BE2C (cell line): ENCODE data around the gene USP34.

Source experiments
- DNase-seq: peaks from one replicate; pipeline ENCODE4 v3.0.0-alpha.2; 2020
- H3K27me3 ChIP-seq: fragments of 250-450 bp; sonication (Bioruptor Pico); 2 replicates; pipeline ENCODE4 v1.5.1; 2020; ENCODE audit warnings: mild to moderate bottlenecking
- H3K36me3 ChIP-seq: fragments of 250-450 bp; sonication (Bioruptor Pico); 2 replicates; pipeline ENCODE4 v1.5.1; 2020; ENCODE audit warnings: mild to moderate bottlenecking
- H3K4me1 ChIP-seq: fragments of 250-450 bp; sonication (Bioruptor Pico); 2 replicates; pipeline ENCODE4 v1.5.1; 2020
- H3K4me3 ChIP-seq: 2 replicates; pipeline ENCODE4 v1.5.1; 2011; ENCODE audit warnings: low read depth, low read length
- H3K9me3 ChIP-seq: fragments of 250-450 bp; sonication (Bioruptor Pico); 2 replicates; pipeline ENCODE4 v1.5.1; 2020
- CTCF ChIP-seq: IDR thresholded peaks from 2 replicates; pipeline ENCODE4 v1.5.1; 2012; ENCODE audit warnings: mild to moderate bottlenecking, low read depth, low read length

Gene USP34

GRCh38 chr2:61334466-61334865, 136.4 kb downstream of the USP34 start:
- H3K4me3 ChIP-seq, result no peak overlapping the region
- H3K4me1 ChIP-seq, result no peaks in the 10 kb centered on the region
- no peaks in the 10 kb centered on the region for H3K9me3 ChIP-seq
- no peak for DNase-seq
- no peak for TF ChIP-seq CTCF
- no peaks in the 10 kb centered on the region for H3K36me3 ChIP-seq
- no peaks in the 10 kb centered on the region for H3K27me3 ChIP-seq

- no peaks in the 10 kb centered on the region for H3K9me3 ChIP-seq
- no peaks in the 10 kb centered on the region for H3K36me3 ChIP-seq
Measured at GRCh38 chr2:61328707-61329251, 142.1 kb downstream of the USP34 start.

GRCh38 chr2:61327173-61327572, 143.7 kb downstream of the USP34 start:
- TF ChIP-seq CTCF, result no peak
- no peaks in the 10 kb centered on the region for H3K36me3 ChIP-seq
- no peaks in the 10 kb centered on the region for H3K4me1 ChIP-seq
- no peaks in the 10 kb centered on the region for H3K27me3 ChIP-seq
- no peak overlapping the region for H3K4me3 ChIP-seq
- no peaks in the 10 kb centered on the region for H3K9me3 ChIP-seq
- DNase-seq, result no peak

More at GRCh38 chr2:61328707-61329251, 142.1 kb downstream of the USP34 start:
- DNase-seq, result no peak
- TF ChIP-seq CTCF, result no peak
- H3K4me1 ChIP-seq, result no peaks in the 10 kb centered on the region
- no peaks in the 10 kb centered on the region for H3K27me3 ChIP-seq
- no peak overlapping the region for H3K4me3 ChIP-seq

- Histone ChIP-seq H3K9me3 (no peaks in the 10 kb centered on the region), H3K4me1 (no peaks in the 10 kb centered on the region), H3K36me3 (no peaks in the 10 kb centered on the region), H3K27me3 (no peaks in the 10 kb centered on the region), H3K4me3 (no peak overlapping the region)
- TF ChIP-seq CTCF, result no peak
- DNase-seq, result no peak
Measured at GRCh38 chr2:61326423-61326822, 144.5 kb downstream of the USP34 start.

GRCh38 chr2:61320181-61320580, 150.7 kb downstream of the USP34 start:
- no peaks in the 10 kb centered on the region for H3K9me3 ChIP-seq
- H3K27me3 ChIP-seq, result no peaks in the 10 kb centered on the region
- no peaks in the 10 kb centered on the region for H3K4me1 ChIP-seq
- no peak for DNase-seq
- H3K4me3 ChIP-seq, result no peak overlapping the region
- no peaks in the 10 kb centered on the region for H3K36me3 ChIP-seq
- TF ChIP-seq CTCF, result no peak

GRCh38 chr2:61318553-61318952, 152.3 kb downstream of the USP34 start:
- Histone ChIP-seq H3K4me1 (no peaks in the 10 kb centered on the region), H3K36me3 (no peaks in the 10 kb centered on the region), H3K9me3 (no peaks in the 10 kb centered on the region), H3K27me3 (no peaks in the 10 kb centered on the region), H3K4me3 (no peak overlapping the region)
- DNase-seq, result no peak
- TF ChIP-seq CTCF, result no peak
